GM23248 (cell line): Measurements from ENCODE around the gene FKBP1C.

Experiments
- EZH2 ChIP-seq: fragments of 200-600 bp; sonication (generic); IDR thresholded peaks from 2 replicates; pipeline ENCODE4 v1.6.1; 2018; ENCODE audit warnings: antibody characterized with exemption, mild to moderate bottlenecking; ENCODE audit not compliant: insufficient read depth, poor library complexity, severe bottlenecking
- EZH2phosphoT487 ChIP-seq: fragments of 200-600 bp; sonication (generic); IDR thresholded peaks from 2 replicates; pipeline ENCODE4 v1.6.1; 2018; ENCODE audit warnings: antibody characterized with exemption, moderate library complexity, mild to moderate bottlenecking, low read depth; ENCODE audit not compliant: insufficient read depth

- no peak for TF ChIP-seq EZH2
- TF ChIP-seq EZH2phosphoT487 = no peak
Measured at GRCh38 chr6:63245420-63245819, 34.2 kb downstream of the FKBP1C start.
